Colon (tissue), 2 donors: ENCODE results near the gene TRIM23.
"Not testable (repeated sequence)": the region's sequence is repeated elsewhere in the genome, so short reads cannot be mapped to it uniquely, and the experiment has no call there.

Experiments
- FAIRE-seq: peaks from 2 replicates; lab custom pipeline; 2012; peaks lifted over from hg19 to GRCh38; lab: Jason Lieb, UNC
- donor health status: control.
- donor health status: control.

The TRIM23 gene

DNA sequence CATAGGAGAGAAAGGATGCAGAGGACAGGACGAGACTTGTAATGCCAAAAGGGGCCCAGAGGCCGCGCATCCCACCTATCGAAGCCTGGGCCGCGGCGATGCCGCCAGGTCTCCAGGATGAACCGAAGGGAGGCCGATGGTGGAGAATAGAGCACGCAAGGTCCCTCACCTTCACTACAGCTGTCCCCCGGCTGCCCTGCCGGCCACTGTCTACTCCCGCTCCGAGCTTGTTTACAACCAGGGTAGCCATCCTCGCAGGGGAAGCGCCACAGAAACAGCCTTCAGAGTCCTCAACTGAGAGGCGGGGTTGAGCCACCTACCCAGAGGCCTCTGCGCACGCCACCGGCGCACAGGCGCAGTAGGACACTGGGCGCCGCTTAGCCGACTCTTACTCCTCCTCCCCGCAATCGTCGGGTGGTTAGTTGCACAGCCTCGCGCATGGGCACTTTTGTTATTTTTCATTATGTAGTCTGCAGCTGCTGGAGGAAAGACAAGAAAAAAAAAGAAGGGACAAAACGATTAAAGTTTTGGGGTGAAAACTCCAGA is at the start of gene TRIM23:
Gene TRIM23 (minus strand): TSS at position 309 of the 546 bp plus-strand sequence. CDS start 59 bp downstream, at position 250.
- no peak for FAIRE-seq

DNA sequence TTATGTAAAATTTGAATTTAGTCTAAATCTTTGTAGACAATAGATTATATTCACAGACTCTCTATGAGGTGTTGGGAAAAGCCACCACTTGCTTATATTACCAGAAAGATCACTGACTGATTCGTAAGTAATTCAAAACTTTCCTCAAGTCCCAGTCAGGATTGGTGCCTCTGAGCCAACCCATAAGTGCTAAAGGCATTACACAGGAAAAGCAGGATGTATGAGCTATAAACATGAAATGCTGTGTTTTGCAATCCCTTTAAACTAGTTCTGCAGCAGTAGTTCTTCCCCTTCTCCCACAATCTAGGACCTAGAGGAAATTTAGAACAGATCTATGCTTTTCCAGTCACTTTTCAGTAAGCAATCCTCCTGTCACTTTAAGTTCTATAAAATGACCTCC is 48.7 kb upstream of the TRIM23 start:
- no peak for FAIRE-seq

DNA sequence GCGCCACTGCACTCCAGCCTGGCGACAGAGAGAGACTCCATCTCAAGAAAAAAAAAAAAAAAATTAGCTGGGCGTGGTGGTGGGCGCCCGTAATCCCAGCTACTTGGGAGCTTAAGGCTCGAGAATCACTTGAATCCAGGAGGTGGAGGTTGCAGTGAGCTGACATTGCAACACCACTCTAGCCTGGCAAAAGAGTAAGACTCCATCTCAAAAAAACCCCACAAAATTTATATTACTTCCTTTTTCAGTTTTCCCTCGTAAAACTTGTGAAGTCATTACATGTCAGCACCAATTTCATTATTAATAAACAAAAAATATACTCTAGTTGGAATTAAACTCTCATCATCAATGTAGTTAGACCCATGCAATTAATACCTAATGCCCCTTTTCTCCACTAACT is 44.6 kb upstream of the TRIM23 start:
- no peak for FAIRE-seq

DNA sequence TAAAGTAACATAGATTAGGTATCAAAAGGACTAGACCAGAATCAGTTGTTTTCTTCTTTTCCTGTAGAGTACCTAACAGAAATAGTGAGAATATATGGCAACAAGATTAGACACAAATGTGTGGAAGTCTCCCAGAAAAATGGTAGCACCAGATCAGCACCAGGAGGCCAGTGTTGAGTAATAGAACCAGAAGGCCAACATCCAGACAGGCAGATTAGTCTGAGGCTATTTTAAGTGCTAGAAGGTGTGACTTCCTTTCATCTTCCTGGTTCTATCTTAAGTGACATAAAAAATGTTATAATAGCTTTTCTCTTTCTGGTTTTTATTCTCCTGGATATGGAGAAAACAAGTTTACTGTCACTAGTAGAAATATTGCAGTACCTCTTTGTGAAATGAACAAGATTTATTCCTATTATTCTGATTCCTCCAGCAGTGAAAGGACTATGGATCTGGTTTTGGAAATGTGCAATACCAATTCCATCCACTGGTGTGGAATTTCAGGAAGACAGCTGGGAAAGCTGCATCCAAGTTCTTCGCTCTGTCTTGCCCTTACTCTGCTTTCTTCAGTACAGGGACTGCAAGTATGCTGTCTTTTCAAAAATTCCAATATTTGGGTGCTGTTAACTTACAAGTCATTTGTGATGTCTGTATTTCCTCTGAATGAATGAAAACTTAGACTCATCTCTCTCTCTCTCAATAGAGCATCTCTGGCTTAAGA is 39.8 kb upstream of the TRIM23 start:
- no peak for FAIRE-seq

DNA sequence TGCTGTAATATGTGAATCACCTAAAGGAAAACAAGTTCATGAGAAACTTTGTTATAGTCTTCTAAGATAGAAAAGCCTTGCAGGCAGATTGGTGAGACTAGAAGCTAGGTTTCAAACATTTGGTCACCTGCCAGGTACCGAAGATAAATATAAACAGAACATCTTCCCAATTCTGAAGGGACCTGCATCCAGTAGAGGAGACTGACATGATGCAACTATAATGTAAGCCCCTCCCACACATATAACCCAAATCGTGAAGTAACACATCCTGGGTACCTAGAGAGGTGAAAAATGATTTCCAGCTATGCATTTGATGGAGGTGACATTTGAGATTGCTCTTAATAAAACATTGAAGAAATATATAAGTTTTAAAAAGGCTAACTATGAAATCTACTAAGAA is 30.6 kb upstream of the TRIM23 start:
- no peak for FAIRE-seq

DNA sequence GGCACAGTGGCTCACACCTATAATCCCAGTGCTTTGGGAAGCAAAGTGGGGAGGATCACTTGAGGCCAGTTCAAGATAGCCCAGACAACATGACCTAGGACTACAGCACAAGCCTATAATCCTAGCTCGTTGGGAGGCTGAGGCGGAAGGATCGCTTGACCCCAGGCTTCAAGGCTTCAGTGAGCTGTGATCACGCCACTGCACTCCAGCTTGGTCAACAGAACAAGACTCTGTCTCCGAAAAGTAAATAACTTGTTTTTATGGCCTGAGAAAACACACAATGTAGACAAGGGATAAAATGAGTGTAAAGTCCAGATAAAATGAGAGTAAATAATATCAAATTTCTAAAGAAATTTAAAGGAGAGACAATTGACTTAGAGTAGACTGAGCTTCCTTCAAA is 27.0 kb upstream of the TRIM23 start:
- FAIRE-seq: no peak

DNA sequence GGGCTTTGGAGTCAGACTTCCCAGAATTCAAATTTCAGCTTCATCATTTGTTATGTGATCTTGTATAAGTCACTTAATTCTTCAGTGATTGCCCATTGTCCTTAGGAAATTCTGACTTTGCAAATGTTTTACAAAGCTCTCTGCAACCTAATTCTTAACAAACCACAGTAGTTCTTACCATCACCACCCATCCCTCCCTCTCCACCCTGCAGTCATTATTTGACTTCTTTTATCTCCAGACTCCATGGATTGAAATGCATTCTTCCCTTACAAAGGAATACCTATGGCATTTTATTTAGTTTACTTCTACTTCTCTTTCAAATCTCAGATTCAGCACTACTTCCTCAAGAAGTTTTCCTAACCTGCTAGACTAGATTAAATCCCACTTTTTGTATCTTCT is 23.8 kb upstream of the TRIM23 start:
- no peak for FAIRE-seq

DNA sequence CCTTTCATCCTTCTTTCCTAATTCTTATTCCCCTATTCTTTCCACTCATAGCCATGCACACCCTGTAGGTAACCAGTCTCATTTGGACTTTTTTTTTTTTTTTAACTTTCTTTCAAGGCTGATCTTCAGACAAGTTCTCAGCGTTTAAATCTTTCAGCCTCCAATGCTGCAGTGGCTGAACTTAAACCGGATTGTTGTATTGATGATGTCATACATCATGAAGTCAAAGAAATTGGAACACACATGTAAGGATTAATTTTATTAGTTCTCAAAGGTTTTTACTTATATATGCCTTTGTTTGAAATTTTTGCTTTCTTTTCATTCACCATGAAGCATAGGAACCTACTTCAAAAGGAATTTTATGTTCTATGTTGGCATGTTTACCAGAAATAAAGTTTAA is 22.8 kb upstream of the TRIM23 start:
- no peak for FAIRE-seq

DNA sequence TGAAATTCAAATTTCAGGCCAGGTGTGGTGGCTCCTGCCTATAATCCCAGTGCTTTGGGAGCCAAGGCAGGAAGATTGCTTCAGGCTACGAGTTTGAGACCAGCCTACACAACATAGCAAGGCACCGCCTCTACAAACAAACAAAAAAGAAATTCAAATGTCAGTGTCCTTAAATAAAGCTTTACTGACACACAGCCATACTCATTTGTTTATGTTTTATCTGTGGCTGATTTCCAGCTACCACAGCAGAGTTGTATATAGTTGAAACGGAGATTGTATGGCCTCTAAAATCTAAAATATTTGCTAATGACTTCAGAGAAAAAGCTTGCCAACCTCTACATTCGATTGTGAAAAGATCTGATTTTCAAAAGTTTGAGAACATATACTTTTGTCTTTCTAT is 16.1 kb upstream of the TRIM23 start:
- FAIRE-seq: no peak

DNA sequence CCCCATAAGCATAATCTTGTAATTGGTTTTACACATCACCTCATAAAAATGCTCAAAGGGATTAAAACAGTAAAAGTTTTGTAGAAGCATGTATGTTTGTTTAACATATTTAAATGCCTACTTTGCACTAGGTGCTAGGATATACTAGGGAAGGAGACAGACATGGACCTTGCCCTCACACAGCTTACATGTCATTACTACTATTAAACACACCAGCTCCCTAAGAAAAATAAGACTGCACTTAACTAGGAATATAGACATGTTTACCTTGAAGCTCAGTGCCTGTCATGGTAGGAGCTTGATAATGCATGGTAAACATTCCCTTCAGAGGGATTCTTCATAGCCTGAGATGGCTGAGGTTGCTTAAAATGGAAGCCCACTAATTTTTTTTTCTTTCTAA is 6.8 kb upstream of the TRIM23 start:
- no peak for FAIRE-seq

DNA sequence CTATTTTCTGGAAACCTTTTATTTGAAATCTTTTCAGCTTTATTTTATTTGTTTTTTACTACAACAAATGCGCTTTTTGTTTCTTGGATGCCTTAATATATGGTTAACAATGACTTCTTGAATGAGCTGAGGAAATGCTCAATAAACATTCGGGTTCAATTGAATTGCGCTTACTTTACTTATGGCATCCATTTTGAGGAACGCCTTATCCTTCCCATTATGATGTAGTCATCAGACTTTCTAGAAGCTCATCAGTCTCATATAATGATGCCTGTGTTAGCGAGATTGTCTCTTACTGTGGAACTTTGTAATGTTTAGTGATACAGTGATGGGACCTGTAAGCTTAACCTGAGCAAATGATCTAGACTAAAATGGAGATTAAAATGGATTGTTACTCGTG is 1.6 kb upstream of the TRIM23 start:
- no peak for FAIRE-seq

DNA sequence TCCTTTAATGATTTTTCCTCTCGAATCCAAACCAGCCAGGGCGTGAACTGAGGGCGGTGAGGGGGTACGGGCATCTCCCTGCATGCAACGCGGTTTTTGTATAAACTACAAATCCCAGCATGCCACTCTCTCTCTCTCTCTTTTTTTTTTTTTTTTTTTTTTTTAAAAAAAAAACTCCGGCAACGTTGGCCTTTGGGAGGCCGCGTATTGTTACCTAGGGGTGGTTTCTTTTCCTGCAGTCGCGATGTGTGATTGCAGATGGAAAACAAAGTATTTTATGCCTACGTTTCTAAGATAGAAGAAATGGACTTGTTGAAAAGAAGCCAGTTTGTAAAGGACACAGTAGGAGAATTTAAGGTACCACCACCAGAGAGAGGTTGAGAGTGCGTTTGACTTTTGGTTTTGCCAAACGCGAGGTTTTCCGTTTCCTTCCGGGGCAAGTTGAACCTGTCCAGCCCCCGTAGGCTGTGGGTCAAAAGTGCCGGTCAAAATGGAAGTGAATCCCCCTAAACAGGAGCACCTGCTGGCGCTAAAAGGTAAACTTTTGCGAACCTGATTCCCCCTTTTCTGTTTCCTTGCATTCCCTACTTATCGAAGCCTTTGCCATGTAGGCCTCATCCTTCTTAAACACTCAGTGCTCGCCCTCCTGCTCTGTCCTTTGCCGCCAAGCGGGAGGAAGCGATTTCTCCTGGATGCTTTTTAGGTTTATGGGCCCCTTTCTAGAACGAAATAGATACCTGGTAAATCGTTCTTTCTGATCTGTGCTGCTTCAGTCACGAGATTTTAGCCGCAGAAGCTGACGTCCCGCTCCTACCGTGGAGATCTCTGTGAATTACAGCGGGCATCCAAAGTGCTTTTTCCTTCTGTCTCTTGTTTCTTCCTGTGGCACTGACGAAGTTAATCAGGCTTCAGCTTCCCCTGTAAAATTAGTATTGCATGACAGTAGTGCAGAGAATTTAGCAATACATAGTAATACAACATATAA is 730 bp upstream of the TRIM23 start, which contains the start of the genes SHLD3 and TRAPPC13:
Gene SHLD3 (plus strand): TSS at position 457 of the 985 bp plus-strand sequence. CDS start 4,561 bp downstream, outside the sequence.
Gene TRAPPC13 (plus strand): TSS at position 457 of the 985 bp plus-strand sequence. CDS start 34 bp downstream, at position 491.
- FAIRE-seq: no peak

DNA sequence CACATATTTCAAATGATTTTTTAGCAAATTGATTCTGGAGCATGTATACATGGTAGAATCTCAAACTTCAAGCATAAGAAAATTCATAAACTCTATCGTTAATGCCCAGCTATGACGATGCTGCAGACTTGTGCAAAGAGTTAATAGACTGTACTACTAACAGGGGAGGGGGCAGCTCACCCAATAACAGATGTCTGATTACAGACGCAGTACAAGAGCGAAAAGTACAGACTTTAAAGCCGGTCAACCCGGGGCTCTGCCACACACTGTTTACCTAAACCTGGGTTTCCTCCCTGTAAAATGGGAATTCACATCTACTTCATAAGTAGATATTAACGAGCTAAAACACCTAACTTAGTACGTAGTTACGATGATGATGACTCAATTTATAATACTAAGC is 651 bp downstream of the TRIM23 start:
- no peak for FAIRE-seq

DNA sequence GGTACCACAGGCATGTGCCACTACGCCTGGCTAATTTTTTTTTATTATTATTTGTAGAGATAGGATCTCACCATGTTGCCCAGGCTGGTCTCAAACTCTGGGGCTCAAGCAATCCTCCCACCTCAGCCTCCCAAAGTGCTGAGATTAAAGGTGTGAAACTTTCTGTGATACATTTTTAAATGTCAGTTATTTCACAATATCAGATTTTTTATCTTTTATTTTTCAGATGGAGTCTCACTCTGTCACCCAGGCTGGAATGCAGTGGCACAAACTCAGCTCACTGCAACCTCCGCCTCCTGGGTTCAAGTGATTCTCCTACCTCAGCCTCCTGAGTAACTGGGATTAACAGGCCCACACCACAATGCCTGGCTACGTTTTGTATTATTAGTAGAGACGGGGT is 2.2 kb downstream of the TRIM23 start:
- not testable (repeated sequence) for FAIRE-seq

DNA sequence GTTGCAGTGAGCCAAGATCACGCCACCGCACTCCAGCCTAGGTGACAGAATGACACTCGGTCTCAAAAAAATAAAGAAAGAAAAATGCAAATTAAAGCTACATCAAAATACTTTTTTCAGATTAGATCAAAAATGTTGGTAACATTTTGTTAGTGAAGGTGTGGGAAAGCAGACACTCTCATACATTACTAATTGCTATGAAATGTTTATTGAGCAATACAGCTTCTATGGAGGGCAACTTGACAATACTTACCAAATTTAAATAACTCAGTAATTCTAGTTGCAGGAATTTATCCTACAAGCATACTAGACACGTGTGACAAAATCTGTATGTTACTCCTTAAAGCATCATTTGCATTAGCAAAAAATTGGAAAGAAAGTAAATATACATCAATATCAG is 4.1 kb downstream of the TRIM23 start:
- no peak for FAIRE-seq

DNA sequence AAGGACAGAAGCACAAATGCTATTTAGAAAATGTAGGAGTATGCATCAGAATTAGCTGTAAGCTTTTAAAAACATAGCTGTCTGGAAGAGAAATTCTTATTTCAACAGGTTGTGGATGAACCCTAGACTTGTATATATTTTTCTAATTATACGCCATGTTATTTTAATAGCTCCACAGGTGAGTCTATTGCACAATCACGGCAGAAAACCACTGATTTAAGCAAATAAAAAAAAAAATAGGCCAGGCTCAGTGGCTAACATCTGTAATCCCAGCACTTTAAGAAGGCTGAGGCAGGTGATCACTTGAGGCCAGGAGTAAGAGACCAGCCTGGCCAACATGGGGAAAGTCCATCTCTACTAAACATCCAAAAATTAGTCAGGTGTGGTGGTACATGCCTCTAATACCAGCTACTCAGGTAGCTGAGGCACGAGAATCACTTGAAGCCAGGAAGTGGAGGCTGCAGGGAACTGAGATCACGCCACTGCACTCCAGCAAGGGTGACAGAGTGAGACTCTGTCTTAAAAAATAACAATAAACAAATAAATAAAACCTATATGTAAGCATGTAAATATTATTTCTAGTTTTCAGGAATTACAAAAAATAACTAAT is 11.7 kb downstream of the TRIM23 start:
- FAIRE-seq: no peak

DNA sequence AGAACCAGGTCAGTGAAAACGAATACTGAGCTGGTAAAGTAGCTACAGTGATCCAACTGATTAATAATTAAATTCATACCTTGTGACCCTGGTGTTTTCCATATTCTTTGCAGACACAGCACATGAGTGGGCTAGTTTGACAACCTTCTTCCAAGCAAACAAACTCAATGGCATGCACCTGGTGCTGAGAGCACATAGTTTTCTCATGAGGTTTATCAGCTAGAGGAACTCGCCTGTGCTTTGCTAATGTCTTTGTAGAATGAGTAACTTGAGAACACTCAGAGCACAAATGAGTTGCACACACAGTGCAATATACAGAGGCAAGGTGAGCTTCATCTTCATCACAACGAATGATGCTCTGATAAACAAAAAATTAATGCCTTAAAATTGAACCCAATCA is 12.6 kb downstream of the TRIM23 start:
- no peak for FAIRE-seq

DNA sequence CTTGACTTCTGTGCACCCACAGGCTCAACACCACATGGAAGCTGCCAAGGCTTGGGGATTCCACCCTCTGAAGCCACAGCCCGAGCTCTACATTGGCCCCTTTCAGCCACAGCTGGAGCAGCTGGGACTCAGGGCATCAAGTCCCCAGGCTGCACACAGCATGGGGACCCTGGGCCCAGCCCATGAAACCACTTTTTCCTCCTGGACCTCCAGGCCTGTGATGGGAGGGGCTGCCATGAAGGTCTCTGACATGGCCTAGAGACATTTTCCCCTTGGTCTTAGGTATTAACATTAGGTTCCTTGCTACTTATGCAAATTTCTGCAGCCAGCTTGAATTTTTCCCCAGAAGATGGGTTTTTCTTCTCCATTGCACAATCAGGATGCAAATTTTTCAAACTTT is 22.4 kb downstream of the TRIM23 start:
- not testable (repeated sequence) for FAIRE-seq

DNA sequence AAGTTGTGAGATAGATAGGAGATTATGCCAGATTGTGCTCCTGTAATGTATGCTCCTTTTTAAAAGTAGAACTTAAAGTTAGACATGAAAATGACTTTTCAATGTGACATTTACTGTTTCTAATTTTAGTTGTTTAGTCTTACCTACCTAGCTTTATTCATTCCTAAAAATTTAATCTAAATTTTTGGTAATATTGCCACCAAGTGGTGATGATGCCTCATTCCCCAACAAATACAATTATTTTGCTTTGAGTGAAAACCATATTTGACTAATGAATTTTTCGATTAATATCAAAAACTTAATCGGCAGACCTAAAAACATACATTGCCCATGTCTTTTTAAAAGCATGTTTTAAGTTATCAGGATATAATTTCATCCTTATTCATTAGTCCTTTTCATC is 35.4 kb downstream of the TRIM23 start:
- FAIRE-seq: no peak

DNA sequence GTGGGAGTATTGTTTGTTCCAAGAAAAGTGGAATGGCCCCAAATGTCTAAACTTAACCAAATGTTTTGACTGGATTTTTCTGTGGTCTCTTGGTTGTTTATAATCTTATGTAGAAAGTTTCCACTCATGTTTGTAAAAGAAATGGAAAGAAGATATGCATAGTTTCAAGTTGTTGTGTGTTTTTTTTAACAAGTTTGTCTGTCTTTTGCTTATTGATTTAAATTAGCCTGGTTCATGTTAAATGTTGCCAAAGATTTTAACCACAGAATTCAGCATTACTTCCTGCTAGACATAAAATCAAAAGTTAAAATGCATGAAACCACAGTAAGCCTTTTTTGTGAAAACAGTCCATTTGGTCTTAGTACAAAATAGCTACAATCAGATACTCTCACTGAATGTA is 47.0 kb downstream of the TRIM23 start:
- FAIRE-seq: no peak

DNA sequence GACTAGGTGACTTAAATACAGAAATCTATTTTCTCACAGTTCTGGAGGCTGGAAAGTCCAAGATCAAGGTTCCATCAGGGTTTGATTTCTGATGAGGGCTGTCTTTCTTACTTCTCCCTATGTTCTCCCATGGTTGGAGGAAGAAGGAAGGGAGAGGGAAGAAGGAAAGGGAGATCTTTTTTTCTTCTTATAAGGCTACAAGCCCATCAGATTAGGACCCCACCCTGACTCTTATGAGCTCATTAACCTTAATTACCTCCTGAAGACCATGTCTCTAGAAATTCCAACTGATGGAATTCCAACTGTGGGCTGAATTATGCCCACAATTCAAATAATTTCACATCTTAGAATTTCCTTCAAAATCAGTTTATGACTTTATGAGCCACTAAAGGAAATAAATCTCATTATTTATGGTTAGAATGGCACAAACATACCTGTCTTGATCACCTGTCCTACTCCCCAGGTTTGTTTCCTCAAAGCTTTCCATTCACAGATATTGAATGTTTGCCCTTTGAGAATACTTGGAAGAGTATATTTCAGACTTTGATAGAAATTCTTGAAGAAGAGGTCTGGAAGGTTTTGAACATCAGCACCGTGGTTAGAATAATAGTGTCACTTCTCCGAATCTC is 53.4 kb downstream of the TRIM23 start:
- no peak for FAIRE-seq

DNA sequence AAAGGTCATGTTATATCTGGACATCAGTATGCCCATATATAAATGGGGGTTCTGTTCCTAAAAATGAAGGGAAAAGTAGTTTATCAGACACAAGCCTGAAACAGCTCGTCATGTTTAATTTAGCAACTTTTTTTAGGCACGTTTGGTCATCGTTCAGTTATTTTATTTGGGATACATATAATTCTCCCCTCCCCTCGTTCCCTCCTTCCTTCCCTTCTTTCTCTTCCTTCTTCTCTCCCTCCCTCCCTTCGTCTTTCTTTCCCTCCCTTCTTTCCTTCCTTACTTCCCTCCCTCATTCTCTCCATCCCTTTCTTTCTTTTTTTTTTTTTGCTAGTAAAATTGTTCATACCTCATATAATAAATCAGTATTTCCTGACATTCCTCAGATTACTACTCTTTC is 57.6 kb downstream of the TRIM23 start:
- FAIRE-seq: no peak
